NCI-H1694 (cell line): ENCODE results near the gene EXOC3L1.

Source experiments
- DNase-seq: peaks from one replicate; lab custom pipeline; 2025; lab: John Stamatoyannopoulos, UW

Gene EXOC3L1

DNA sequence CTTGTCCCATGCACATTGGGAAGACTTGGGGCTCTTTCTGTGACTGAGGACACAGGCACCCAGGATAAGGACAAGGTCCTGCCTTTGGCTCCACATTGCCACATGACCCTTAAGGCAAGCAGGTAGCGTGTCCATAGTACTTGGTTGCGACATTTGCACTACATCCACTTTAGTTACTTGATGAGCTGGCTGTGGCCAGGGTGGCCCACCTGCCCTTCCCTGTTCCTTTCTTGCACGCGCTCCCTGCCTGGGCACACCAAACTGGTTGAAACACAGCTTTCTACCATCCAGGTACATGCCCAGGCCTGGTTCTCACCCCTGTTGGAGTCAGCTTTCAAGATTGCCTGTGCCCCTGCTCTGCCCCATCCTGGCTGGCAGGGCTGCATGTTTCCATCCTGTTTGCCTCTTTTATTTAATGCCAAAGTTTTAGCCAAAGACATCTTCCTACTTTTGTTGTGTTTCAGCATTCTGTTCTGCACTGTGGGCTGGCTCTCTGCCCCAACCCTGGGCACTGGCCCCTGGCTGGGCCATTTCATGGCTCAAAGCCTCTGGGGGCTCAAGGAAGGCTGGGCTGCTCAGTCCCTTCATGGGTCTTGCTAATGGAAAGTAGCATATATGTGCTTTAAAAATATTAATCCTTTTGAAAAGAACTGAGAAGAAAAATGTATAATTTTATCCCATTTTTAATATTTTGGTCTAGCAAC lies 42.3 kb downstream of the EXOC3L1 start:
- DNase-seq, result no peak

DNA sequence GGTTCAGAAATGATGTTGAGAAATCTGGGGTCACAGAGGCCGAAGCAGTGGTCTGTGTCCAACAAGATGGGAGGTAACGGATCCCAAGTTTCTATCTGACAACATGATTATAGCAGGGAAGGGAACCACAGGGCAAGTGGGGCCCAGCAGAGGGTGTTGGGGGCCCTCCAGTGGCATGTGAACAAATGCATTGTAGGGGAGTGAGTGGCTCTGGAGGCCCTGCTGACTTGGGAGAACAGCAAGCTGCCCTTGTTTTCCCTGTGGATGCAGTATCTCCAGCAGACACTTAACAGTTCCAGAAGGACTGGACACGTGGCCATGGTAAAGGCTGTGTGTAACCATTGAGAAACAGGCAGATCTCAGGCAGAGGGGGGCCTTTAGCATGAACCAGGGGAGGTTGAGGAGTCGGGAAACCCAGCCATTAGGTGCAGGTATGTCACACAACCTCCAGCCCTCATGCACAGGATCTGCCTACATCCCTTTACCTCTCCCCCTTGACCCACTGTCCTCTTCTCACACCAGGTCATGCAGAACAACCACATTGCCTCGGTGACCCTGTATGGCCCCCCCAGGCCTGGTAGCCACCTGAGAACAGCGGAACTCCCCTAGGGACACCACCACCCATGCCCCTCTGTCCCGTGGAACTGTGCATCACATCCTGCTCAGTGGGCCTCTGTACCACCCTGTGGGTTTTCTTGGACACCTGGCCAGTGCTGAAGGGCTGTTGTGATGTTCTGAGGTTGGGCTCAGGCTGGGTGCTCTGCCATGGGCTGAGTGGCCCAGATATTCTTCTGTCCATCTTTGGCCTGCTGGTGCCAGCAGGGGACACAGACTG lies 43.2 kb downstream of the EXOC3L1 start:
- DNase-seq, result no peak

DNA sequence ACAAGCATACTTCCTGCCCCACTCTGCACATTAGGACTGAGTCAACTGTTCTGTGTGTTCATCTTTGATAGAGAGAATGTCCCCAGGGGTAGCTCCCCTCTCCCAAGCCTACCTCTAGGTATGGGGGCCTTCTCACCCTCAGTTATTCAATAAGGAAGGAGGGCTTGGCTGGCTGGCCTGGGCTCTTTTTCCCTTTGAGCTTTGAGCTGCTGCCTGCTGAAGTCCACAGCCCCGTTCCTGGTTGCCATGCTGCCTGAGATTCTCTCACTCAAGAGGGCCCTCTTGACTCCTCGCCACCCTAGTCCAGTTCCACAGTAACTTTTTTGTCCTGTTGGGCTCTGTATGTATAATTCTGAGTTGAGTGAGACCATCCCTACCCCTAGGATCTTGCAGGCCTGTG lies 44.2 kb downstream of the EXOC3L1 start:
- no peak for DNase-seq

DNA sequence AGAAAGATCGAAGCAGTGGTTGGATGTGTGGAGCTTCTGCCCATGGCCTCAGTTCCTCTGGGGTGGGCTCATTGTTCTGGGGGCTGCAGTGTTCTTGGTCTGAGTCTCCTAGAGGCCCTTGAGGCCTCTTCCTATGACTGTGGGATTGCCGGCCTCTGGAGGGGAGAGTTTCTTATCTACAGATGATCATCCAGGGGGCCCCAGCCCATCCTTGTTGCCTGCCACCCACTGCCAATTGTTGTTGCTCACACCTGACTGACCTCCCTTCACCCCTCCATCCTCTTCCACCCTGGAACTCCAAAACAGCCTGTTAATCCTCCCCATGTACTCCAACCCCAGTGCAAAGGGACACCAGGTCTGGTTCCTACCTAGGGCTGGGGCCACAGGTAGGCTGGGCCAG lies 45.0 kb downstream of the EXOC3L1 start:
- no peak for DNase-seq

DNA sequence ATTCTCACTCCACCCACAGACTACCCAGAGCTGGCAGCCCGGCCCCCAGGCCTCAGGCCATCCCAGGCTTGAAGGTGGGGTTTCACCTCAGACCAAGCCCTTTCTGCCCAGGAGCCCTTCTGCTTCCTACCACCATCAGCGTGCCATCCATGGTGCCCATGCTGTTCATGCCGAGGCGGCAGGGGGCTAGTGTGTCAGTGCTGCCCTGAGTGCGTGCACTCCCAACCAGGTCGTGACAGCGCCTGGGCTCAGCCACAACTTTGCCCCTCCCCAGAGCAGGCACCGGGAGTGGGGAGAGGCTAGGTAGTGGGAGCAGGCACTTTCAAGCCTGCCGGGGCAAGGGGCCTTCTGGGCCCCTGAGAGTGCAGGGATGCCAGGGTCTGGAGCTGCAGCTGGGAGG lies 47.6 kb downstream of the EXOC3L1 start:
- DNase-seq, result no peak

DNA sequence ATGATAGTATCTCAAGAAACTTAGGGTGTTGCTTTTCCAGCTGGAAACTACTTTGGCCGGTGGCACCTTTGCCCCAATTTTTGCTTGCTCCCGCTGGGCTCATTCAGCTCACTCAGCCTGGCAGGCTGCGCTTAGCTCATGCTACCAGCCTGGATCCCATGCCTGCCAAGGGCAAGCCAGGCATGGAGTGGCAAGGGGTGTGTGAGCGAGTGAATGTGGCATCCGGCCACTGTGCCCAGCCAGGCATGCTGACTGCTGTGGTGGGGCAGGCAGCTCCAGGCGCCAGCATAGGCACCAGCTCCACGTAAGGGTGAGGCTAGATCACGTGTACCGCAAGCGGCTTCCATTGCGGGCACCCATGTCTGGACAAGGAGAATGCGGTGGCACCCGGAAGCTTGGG lies 48.5 kb downstream of the EXOC3L1 start:
- DNase-seq, result no peak

DNA sequence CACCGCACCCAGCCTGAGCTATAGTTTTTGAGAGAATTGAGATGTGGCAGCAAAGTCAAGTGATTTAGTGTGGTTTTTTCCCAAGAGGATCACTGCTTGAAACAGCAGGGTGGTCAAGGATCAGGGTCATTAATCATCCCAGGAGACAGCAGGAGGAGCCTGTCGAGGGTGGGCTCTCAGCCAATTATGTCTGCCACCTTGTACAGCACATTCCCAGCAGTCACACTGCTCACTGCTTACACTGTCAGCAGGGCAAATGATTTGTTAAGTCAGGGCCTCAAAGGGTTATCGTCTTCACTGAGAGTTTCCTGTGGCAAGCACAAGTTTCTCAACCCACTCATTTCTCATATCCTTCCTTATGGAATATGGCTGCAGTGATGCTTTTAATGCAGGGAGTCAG lies 52.3 kb downstream of the EXOC3L1 start:
- DNase-seq, result no peak
